H9 (cell line): ENCODE data around the gene ITPR3. TPM values are rescaled to one million over a fixed set of nuclear protein-coding genes. Genes with fewer than 3 reads are reported as not detected.

Source experiments
- DNase-seq: peaks from one replicate; pipeline ENCODE4 v3.0.0-alpha.2; 2017
- H2AFZ ChIP-seq: one replicate; pipeline ENCODE4 v1.6.1; 2013; ENCODE audit warnings: mild to moderate bottlenecking, low read length, control low read depth, moderate library complexity
- H2AK5ac ChIP-seq: 2 replicates; pipeline ENCODE4 v1.6.1; 2013; ENCODE audit warnings: low read length, control low read depth, mixed read lengths; ENCODE audit not compliant: insufficient read length
- H2BK120ac ChIP-seq: one replicate; pipeline ENCODE4 v1.6.1; 2013; ENCODE audit warnings: low read depth, mild to moderate bottlenecking, low read length, control low read depth, inconsistent platforms; ENCODE audit not compliant: poor library complexity, severe bottlenecking
- H2BK12ac ChIP-seq: 2 replicates; pipeline ENCODE4 v1.6.1; 2013; ENCODE audit warnings: low read length, control low read depth, mixed read lengths, low read depth; ENCODE audit not compliant: insufficient read length
- H2BK15ac ChIP-seq: 2 replicates; pipeline ENCODE4 v1.6.1; 2013; ENCODE audit warnings: low read depth, low read length, control low read depth
- H2BK20ac ChIP-seq: one replicate; pipeline ENCODE4 v1.6.1; 2013; ENCODE audit warnings: low read depth, mild to moderate bottlenecking, low read length, control low read depth, inconsistent platforms; ENCODE audit not compliant: poor library complexity, severe bottlenecking
- H2BK5ac ChIP-seq: 2 replicates; pipeline ENCODE4 v1.6.1; 2013; ENCODE audit warnings: low read length, control low read depth, mixed read lengths; ENCODE audit not compliant: insufficient read length
- H3K14ac ChIP-seq: 2 replicates; pipeline ENCODE4 v1.6.1; 2013; ENCODE audit warnings: low read length, control low read depth; ENCODE audit not compliant: insufficient read depth
- H3K18ac ChIP-seq: 2 replicates; pipeline ENCODE4 v1.6.1; 2013; ENCODE audit warnings: low read depth, mild to moderate bottlenecking, mixed read lengths, low read length, control low read depth; ENCODE audit not compliant: insufficient read length
- H3K23ac ChIP-seq: 2 replicates; pipeline ENCODE4 v1.6.1; 2013; ENCODE audit warnings: low read length, control low read depth, mixed read lengths, low read depth; ENCODE audit not compliant: insufficient read length
- H3K23me2 ChIP-seq: 2 replicates; pipeline ENCODE4 v1.6.1; 2013; ENCODE audit warnings: low read depth, mild to moderate bottlenecking, mixed read lengths, low read length, control low read depth; ENCODE audit not compliant: insufficient read length, poor library complexity, severe bottlenecking
- H3K27ac ChIP-seq: 2 replicates; pipeline ENCODE4 v1.5.1; 2013; ENCODE audit warnings: low read length, control low read depth, mixed read lengths, low read depth; ENCODE audit not compliant: insufficient read length
- H3K27me3 ChIP-seq: 2 replicates; pipeline ENCODE4 v1.6.1; 2013; ENCODE audit warnings: low read length, control low read depth, inconsistent platforms; ENCODE audit not compliant: insufficient read depth
- H3K4ac ChIP-seq: 2 replicates; pipeline ENCODE4 v1.6.1; 2013; ENCODE audit warnings: low read depth, mild to moderate bottlenecking, control low read depth, inconsistent platforms, low read length, moderate library complexity
- H3K4me1 ChIP-seq: 2 replicates; pipeline ENCODE4 v1.6.1; 2013; ENCODE audit warnings: low read length, control low read depth, inconsistent platforms; ENCODE audit not compliant: insufficient read depth
- H3K4me2 ChIP-seq: 2 replicates; pipeline ENCODE4 v1.6.1; 2013; ENCODE audit warnings: low read length, control low read depth, mixed read lengths; ENCODE audit not compliant: insufficient read length, insufficient read depth
- H3K56ac ChIP-seq: 2 replicates; pipeline ENCODE4 v1.6.1; 2013; ENCODE audit warnings: low read depth, mild to moderate bottlenecking, mixed read lengths, low read length, control low read depth; ENCODE audit not compliant: insufficient read length
- H3K79me1 ChIP-seq: 2 replicates; pipeline ENCODE4 v1.6.1; 2013; ENCODE audit warnings: low read depth, mild to moderate bottlenecking, moderate library complexity, low read length, control low read depth, inconsistent platforms; ENCODE audit not compliant: insufficient read depth, poor library complexity, severe bottlenecking
- H3K79me2 ChIP-seq: 2 replicates; pipeline ENCODE4 v1.6.1; 2013; ENCODE audit warnings: low read length, control low read depth, inconsistent platforms; ENCODE audit not compliant: insufficient read depth
- H3K9ac ChIP-seq: 2 replicates; pipeline ENCODE4 v1.6.1; 2013; ENCODE audit warnings: low read length, control low read depth, mixed read lengths; ENCODE audit not compliant: insufficient read length; ENCODE audit errors: extremely low read depth
- H3K9me3 ChIP-seq: one replicate; pipeline ENCODE4 v1.6.1; 2013; ENCODE audit warnings: low read depth, low read length, inconsistent platforms; ENCODE audit not compliant: control insufficient read depth
- H3T11ph ChIP-seq: one replicate; pipeline ENCODE4 v1.6.1; 2013; ENCODE audit warnings: mild to moderate bottlenecking, low read length, control low read depth, inconsistent platforms
- H4K20me1 ChIP-seq: one replicate; pipeline ENCODE4 v1.6.1; 2013; ENCODE audit not compliant: control insufficient read depth, insufficient read length, insufficient read depth
- H4K5ac ChIP-seq: 2 replicates; pipeline ENCODE4 v1.6.1; 2013; ENCODE audit warnings: low read depth, mild to moderate bottlenecking, mixed read lengths, low read length, control low read depth; ENCODE audit not compliant: insufficient read length
- H4K8ac ChIP-seq: replicated peaks from 2 replicates; pipeline ENCODE4 v1.6.1; 2013; ENCODE audit warnings: low read length, control low read depth, mixed read lengths, low read depth; ENCODE audit not compliant: insufficient read length
- H4K91ac ChIP-seq: 2 replicates; pipeline ENCODE4 v1.6.1; 2013; ENCODE audit warnings: low read depth, mild to moderate bottlenecking, moderate library complexity, mixed read lengths, low read length, control low read depth; ENCODE audit not compliant: insufficient read length
- H3K27ac Mint-ChIP-seq, 3 experiments: 2 replicates in 2 of 3; 3 replicates in 1 of 3; pipeline ENCODE4 v1.8.0; 2020 to 2021; ENCODE audit warnings: mixed read lengths in 3 of 3, mild to moderate bottlenecking in 1 of 3, moderate library complexity in 1 of 3
- H3K27me3 Mint-ChIP-seq: 2 replicates; pipeline ENCODE4 v1.8.0; 2021; ENCODE audit warnings: low read depth, mild to moderate bottlenecking, moderate library complexity, mixed read lengths
- H3K36me3 Mint-ChIP-seq, 3 experiments: 2 replicates in 2 of 3; 3 replicates in 1 of 3; pipeline ENCODE4 v1.8.0; 2020 to 2021; ENCODE audit warnings: low read depth in 3 of 3, mixed read lengths in 3 of 3; ENCODE audit not compliant: insufficient read depth in 1 of 3
- H3K4me1 Mint-ChIP-seq, 2 experiments: 2 replicates each; pipeline ENCODE4 v1.8.0; 2020; ENCODE audit warnings: mixed read lengths in 2 of 2
- H3K4me3 Mint-ChIP-seq, 2 experiments: 2 replicates in 1 of 2; 3 replicates in 1 of 2; pipeline ENCODE4 v1.8.0; 2020 to 2021; ENCODE audit warnings: mild to moderate bottlenecking in 2 of 2, mixed read lengths in 2 of 2, moderate library complexity in 1 of 2
- H3K9me3 Mint-ChIP-seq, 2 experiments: 2 replicates in 1 of 2; 3 replicates in 1 of 2; pipeline ENCODE4 v1.8.0; 2020; ENCODE audit warnings: mild to moderate bottlenecking in 2 of 2, mixed read lengths in 2 of 2, moderate library complexity in 1 of 2
- WGBS: extraction: QIAGEN DNeasy Blood & Tissue Kit; methylation state at CpG from one replicate; pipeline ENCODE4 v1.1.7; 2013; ENCODE audit warnings: missing lambda C conversion rate, low lambda C conversion rate, mixed read lengths; ENCODE audit not compliant: insufficient read length; ENCODE audit errors: extremely low coverage; 5-methylcytosine and 5-hydroxymethylcytosine counted together
- total RNA-seq: library from RNA; stranded (reverse); gene quantifications from 2 replicates; pipeline ENCODE4 v1.2.1, GENCODE V29; 2021
- TF ChIP-seq, protein P1 (sequence below): fragments of 200-600 bp; sonication (generic); conservative IDR thresholded peaks from 3 replicates; pipeline ENCODE4 v1.8.0; 2021; ENCODE audit warnings: antibody characterized with exemption, mild to moderate bottlenecking

The ITPR3 gene
- total RNA-seq, 1 experiment from 2014 or later = 40.3 TPM

GRCh38 chr6:33642897-33643296, 21.8 kb downstream of the ITPR3 start:
- Histone ChIP-seq H3K9me3 (no peaks in the 10 kb centered on the region), H3K56ac (no peak overlapping the region), H3K79me2 (no peaks in the 10 kb centered on the region; the same call in 1 of the 2 replicates), H2BK15ac (no peak overlapping the region), H3K4ac (no peak overlapping the region), H4K20me1 (no peaks in the 10 kb centered on the region), H3K79me1 (no peaks in the 10 kb centered on the region), H2AK5ac (no peak overlapping the region), H2BK120ac (no peak overlapping the region), H3K4me2 (no peak overlapping the region), H4K5ac (no peak overlapping the region), H2AFZ (no peak overlapping the region), H2BK12ac (no peak overlapping the region), H3K23ac (no peak overlapping the region), H3K9ac (no peak overlapping the region), H4K8ac (no peak overlapping the region), H3K14ac (no peak overlapping the region), H2BK5ac (no peak overlapping the region), H4K91ac (no peak overlapping the region), H3K4me1 (no peaks in the 10 kb centered on the region), H3T11ph (no peak overlapping the region), H3K27me3 (no peaks in the 10 kb centered on the region), H2BK20ac (no peak overlapping the region), H3K23me2 (no peaks in the 10 kb centered on the region), H3K18ac (no peak overlapping the region), H3K27ac (no peak overlapping the region)
- TF ChIP-seq, protein P1, sequence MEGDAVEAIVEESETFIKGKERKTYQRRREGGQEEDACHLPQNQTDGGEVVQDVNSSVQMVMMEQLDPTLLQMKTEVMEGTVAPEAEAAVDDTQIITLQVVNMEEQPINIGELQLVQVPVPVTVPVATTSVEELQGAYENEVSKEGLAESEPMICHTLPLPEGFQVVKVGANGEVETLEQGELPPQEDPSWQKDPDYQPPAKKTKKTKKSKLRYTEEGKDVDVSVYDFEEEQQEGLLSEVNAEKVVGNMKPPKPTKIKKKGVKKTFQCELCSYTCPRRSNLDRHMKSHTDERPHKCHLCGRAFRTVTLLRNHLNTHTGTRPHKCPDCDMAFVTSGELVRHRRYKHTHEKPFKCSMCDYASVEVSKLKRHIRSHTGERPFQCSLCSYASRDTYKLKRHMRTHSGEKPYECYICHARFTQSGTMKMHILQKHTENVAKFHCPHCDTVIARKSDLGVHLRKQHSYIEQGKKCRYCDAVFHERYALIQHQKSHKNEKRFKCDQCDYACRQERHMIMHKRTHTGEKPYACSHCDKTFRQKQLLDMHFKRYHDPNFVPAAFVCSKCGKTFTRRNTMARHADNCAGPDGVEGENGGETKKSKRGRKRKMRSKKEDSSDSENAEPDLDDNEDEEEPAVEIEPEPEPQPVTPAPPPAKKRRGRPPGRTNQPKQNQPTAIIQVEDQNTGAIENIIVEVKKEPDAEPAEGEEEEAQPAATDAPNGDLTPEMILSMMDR = no peak
- H3K36me3 Mint-ChIP-seq = peaks cover 4 to 14% (median 13%) of the 10 kb centered on the region in 3 experiments; a peak in 6 of 7 replicates
- H3K4me3 Mint-ChIP-seq = no peak overlapping the region
- no peaks in the 10 kb centered on the region; the same call in 1 of the 2 replicates for H3K27me3 Mint-ChIP-seq
- no peak overlapping the region for H3K27ac Mint-ChIP-seq
- peaks cover 24 to 43% of the 10 kb centered on the region in 2 experiments for H3K4me1 Mint-ChIP-seq
- DNase-seq = no peak
- H3K9me3 Mint-ChIP-seq = peaks cover 0 to 2% of the 10 kb centered on the region in 2 experiments; a peak in 1 of 5 replicates
- no CpG with 5 or more reads among the region's 4 CpGs for WGBS
